Hippocampal formation (tissue), 2 donors: Measurements from ENCODE around the gene OCA2.

Experiments
- DNase-seq, 2 donors: peaks; one replicate each; lab custom pipeline; 2025; lab: John Stamatoyannopoulos, UW

Gene OCA2

GRCh38 chr15:28003302-28004037, 95.6 kb downstream of the OCA2 start:
- DNase-seq: no peak

- DNase-seq: no peak
Measured at GRCh38 chr15:28002867-28003266, 96.2 kb downstream of the OCA2 start.

- DNase-seq: no peak
Measured at GRCh38 chr15:28002136-28002861, 96.8 kb downstream of the OCA2 start.

- DNase-seq: no peak
Measured at GRCh38 chr15:28001641-28002040, 97.5 kb downstream of the OCA2 start.

- no peak for DNase-seq
Measured at GRCh38 chr15:27993996-27994780, 104.9 kb downstream of the OCA2 start.

- no peak for DNase-seq
Measured at GRCh38 chr15:27993544-27993943, 105.6 kb downstream of the OCA2 start.

- DNase-seq: no peak
Measured at GRCh38 chr15:27990521-27991515, 108.3 kb downstream of the OCA2 start.

GRCh38 chr15:27989838-27990237, 109.3 kb downstream of the OCA2 start:
- DNase-seq: no peak

GRCh38 chr15:27989427-27989826, 109.7 kb downstream of the OCA2 start:
- DNase-seq: no peak

GRCh38 chr15:27985099-27985498, 114.0 kb downstream of the OCA2 start:
- DNase-seq: no peak

- DNase-seq: no peak
Measured at GRCh38 chr15:27983496-27983895, 115.6 kb downstream of the OCA2 start.

GRCh38 chr15:27977696-27978095, 121.4 kb downstream of the OCA2 start:
- no peak for DNase-seq

- no peak for DNase-seq
Measured at GRCh38 chr15:27973886-27974285, 125.2 kb downstream of the OCA2 start.

GRCh38 chr15:27970661-27971392, 128.3 kb downstream of the OCA2 start:
- no peak for DNase-seq

- DNase-seq: no peak
Measured at GRCh38 chr15:27967541-27967940, 131.6 kb downstream of the OCA2 start.

GRCh38 chr15:27965546-27965945, 133.6 kb downstream of the OCA2 start:
- no peak for DNase-seq

GRCh38 chr15:27961801-27962200, 137.3 kb downstream of the OCA2 start:
- DNase-seq: no peak

GRCh38 chr15:27958911-27959578, 140.1 kb downstream of the OCA2 start:
- peak in 1 of 2 donors; percentile 1 for DNase-seq

GRCh38 chr15:27956285-27956684, 142.8 kb downstream of the OCA2 start:
- DNase-seq: no peak

- DNase-seq: no peak
Measured at GRCh38 chr15:27955087-27955486, 144.0 kb downstream of the OCA2 start.
